ENCODE measurements around the gene CAND1. TPM values are rescaled to one million over a fixed set of nuclear protein-coding genes. Genes with fewer than 3 reads are reported as not detected.

CAND1 gene
- total and polyA plus RNA-seq, 3 experiments from 2014 or later, result 63.1 to 198 (median 197) TPM

- peaks cover 9 to 24% of the 10 kb centered on the region in 2 donors for H3K27me3 Mint-ChIP-seq
- H3K27ac Mint-ChIP-seq, result no peak overlapping the region
- no peak overlapping the region for H3K4me3 ChIP-seq (ENCODE audit: low read length)
- no peaks in the 10 kb centered on the region for H3K4me1 Mint-ChIP-seq
- H3K27me3 ChIP-seq (ENCODE audit: insufficient read depth, low read length, poor library complexity, severe bottlenecking), result no peaks in the 10 kb centered on the region
- H3K4me1 ChIP-seq (ENCODE audit: insufficient read depth, low read length), result no peaks in the 10 kb centered on the region
- DNase-seq, result no peak
- H3K9me3 ChIP-seq (ENCODE audit: low read length), result no peaks in the 10 kb centered on the region
- CTCF ChIA-PET, result no interaction called here
- no peaks in the 10 kb centered on the region for H3K36me3 ChIP-seq (ENCODE audit: insufficient read depth, low read length)
- no peak overlapping the region for H3K27ac ChIP-seq (ENCODE audit: low read depth, low read length)
- peaks cover 0 to 2% (median 0%) of the 10 kb centered on the region in 5 donors for H3K9me3 Mint-ChIP-seq
- POLR2A ChIA-PET, result no interaction called here
- H3K4me3 Mint-ChIP-seq, result no peak overlapping the region
- H3K36me3 Mint-ChIP-seq, result peaks cover 0 to 1% (median 0%) of the 10 kb centered on the region in 3 donors
Observed at GRCh38 chr12:67245571-67245970, 23.6 kb upstream of the CAND1 start.

DNA sequence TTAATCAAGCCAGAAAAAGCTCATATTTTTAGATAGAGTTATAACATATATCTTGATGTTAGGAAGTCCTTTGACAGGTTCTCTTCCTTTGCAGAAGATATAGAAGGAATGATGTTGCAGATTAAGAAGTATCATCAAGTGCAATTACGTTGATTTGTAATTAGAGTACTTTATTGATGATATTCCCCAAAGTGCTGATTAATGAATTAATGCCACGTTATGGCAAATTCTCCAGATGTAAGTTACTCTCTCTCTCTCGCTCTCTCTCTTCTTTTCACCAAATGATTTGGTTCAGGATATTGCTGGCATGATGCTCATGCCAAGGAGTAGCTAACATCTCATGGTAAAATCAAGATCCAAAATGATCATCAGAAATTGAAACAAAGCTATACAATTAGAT is 18.1 kb upstream of the CAND1 start:
- CTCF ChIA-PET, result no interaction called here

GRCh38 chr12:67254372-67255026 is 14.7 kb upstream of the CAND1 start:
- Mint-ChIP-seq H3K36me3 (peaks cover 0 to 4% (median 0%) of the 10 kb centered on the region in 3 donors), H3K4me3 (no peak overlapping the region), H3K9me3 (no peaks in the 10 kb centered on the region), H3K27me3 (peaks cover 14 to 27% of the 10 kb centered on the region in 2 donors), H3K4me1 (no peaks in the 10 kb centered on the region), H3K27ac (no peak overlapping the region)
- no peak for DNase-seq
- Histone ChIP-seq H3K4me3 (ENCODE audit: low read length) (no peak overlapping the region), H3K27ac (ENCODE audit: low read depth, low read length) (no peak overlapping the region), H3K4me1 (ENCODE audit: insufficient read depth, low read length) (no peaks in the 10 kb centered on the region), H3K27me3 (ENCODE audit: insufficient read depth, low read length, poor library complexity, severe bottlenecking) (no peaks in the 10 kb centered on the region), H3K36me3 (ENCODE audit: insufficient read depth, low read length) (no peaks in the 10 kb centered on the region), H3K9me3 (ENCODE audit: low read length) (no peaks in the 10 kb centered on the region)
- POLR2A ChIA-PET, result no interaction called here
- CTCF ChIA-PET, result no interaction called here

More for the DNA sequence above, 18.1 kb upstream of the CAND1 start:
- POLR2A ChIA-PET, result no interaction called here
- H3K36me3 Mint-ChIP-seq, result no peaks in the 10 kb centered on the region
- H3K9me3 Mint-ChIP-seq, result peaks cover 0 to 2% (median 0%) of the 10 kb centered on the region in 5 donors
- H3K4me3 ChIP-seq (ENCODE audit: low read length), result no peak overlapping the region
- no peak overlapping the region for H3K4me3 Mint-ChIP-seq
- no peaks in the 10 kb centered on the region for H3K4me1 Mint-ChIP-seq
- H3K36me3 ChIP-seq (ENCODE audit: insufficient read depth, low read length), result no peaks in the 10 kb centered on the region
- H3K27ac ChIP-seq (ENCODE audit: low read depth, low read length), result no peak overlapping the region
- H3K27ac Mint-ChIP-seq, result no peak overlapping the region
- H3K4me1 ChIP-seq (ENCODE audit: insufficient read depth, low read length), result no peaks in the 10 kb centered on the region
- peaks cover 14 to 39% of the 10 kb centered on the region in 2 donors for H3K27me3 Mint-ChIP-seq
- no peak for DNase-seq
- no peaks in the 10 kb centered on the region for H3K27me3 ChIP-seq (ENCODE audit: insufficient read depth, low read length, poor library complexity, severe bottlenecking)
- H3K9me3 ChIP-seq (ENCODE audit: low read length), result no peaks in the 10 kb centered on the region

GRCh38 chr12:67256649-67257048 is 12.5 kb upstream of the CAND1 start:
- H3K36me3 Mint-ChIP-seq, result peaks cover 0 to 4% (median 0%) of the 10 kb centered on the region in 3 donors
- Histone ChIP-seq H3K27me3 (ENCODE audit: insufficient read depth, low read length, poor library complexity, severe bottlenecking) (no peaks in the 10 kb centered on the region), H3K9me3 (ENCODE audit: low read length) (no peaks in the 10 kb centered on the region), H3K27ac (ENCODE audit: low read depth, low read length) (no peak overlapping the region), H3K36me3 (ENCODE audit: insufficient read depth, low read length) (no peaks in the 10 kb centered on the region), H3K4me3 (ENCODE audit: low read length) (no peak overlapping the region), H3K4me1 (ENCODE audit: insufficient read depth, low read length) (no peaks in the 10 kb centered on the region)
- CTCF ChIA-PET, result no interaction called here
- POLR2A ChIA-PET, result no interaction called here
- H3K9me3 Mint-ChIP-seq, result no peaks in the 10 kb centered on the region
- H3K4me3 Mint-ChIP-seq, result no peak overlapping the region
- H3K4me1 Mint-ChIP-seq, result no peaks in the 10 kb centered on the region
- DNase-seq, result no peak
- peaks cover 5 to 11% of the 10 kb centered on the region in 2 donors for H3K27me3 Mint-ChIP-seq
- peak overlapping the region in 1 of 8 donors; percentile 54 for H3K27ac Mint-ChIP-seq

GRCh38 chr12:67263471-67263870 is 5.7 kb upstream of the CAND1 start:
- Histone ChIP-seq H3K9me3 (ENCODE audit: low read length) (no peaks in the 10 kb centered on the region), H3K4me3 (ENCODE audit: low read length) (no peak overlapping the region), H3K4me1 (ENCODE audit: insufficient read depth, low read length) (peaks cover 8% of the 10 kb centered on the region), H3K36me3 (ENCODE audit: insufficient read depth, low read length) (no peaks in the 10 kb centered on the region), H3K27me3 (ENCODE audit: insufficient read depth, low read length, poor library complexity, severe bottlenecking) (no peaks in the 10 kb centered on the region), H3K27ac (ENCODE audit: low read depth, low read length) (no peak overlapping the region)
- Mint-ChIP-seq H3K36me3 (no peaks in the 10 kb centered on the region), H3K9me3 (no peaks in the 10 kb centered on the region), H3K4me1 (peaks cover 6 to 11% (median 10%) of the 10 kb centered on the region in 3 donors), H3K4me3 (no peak overlapping the region), H3K27me3 (no peaks in the 10 kb centered on the region), H3K27ac (no peak overlapping the region)
- CTCF ChIA-PET, result no interaction called here
- POLR2A ChIA-PET, result no interaction called here
- DNase-seq, result no peak

DNA sequence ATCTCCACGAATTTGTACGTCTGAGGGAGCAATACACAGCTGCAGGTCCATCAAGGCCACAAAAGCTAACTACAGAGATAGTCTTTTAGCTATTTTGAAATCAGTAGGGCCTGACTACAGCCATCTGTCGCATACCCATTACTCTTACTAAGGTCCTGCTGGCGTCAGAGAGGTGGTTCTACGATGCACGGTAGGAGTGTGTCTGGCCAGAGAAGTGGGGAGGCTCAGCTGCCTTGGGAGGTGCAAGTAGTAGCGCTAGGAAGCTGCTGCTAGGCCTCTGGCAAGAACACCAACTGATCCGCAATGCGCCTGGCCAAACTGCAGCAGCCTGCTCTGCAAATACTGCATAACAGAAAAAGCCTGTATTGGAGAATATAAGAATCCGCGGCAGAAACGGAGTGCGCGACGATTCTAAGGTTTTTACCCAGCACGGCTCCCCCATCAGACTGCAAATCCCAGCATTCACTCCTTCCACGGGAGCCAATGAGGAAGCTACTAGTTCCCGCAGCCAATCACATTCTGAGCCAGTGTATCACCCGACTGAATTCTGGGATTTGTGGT is 743 bp upstream of the CAND1 start:
- Histone ChIP-seq H3K36me3 (ENCODE audit: insufficient read depth, low read length) (no peaks in the 10 kb centered on the region), H3K27ac (ENCODE audit: low read depth, low read length) (peak overlapping the region; percentile 93), H3K9me3 (ENCODE audit: low read length) (no peaks in the 10 kb centered on the region), H3K27me3 (ENCODE audit: insufficient read depth, low read length, poor library complexity, severe bottlenecking) (no peaks in the 10 kb centered on the region), H3K4me1 (ENCODE audit: insufficient read depth, low read length) (peaks cover 29% of the 10 kb centered on the region), H3K4me3 (ENCODE audit: low read length) (peak overlapping the region; percentile 66)
- Mint-ChIP-seq H3K36me3 (peaks cover 0 to 9% (median 0%) of the 10 kb centered on the region in 3 donors), H3K27ac (peak overlapping the region; percentile 94 to 100 (median 98)), H3K4me1 (peaks cover 39 to 53% (median 48%) of the 10 kb centered on the region in 3 donors), H3K4me3 (peak overlapping the region; percentile 82 to 96 (median 93)), H3K27me3 (peaks cover 0 to 1% of the 10 kb centered on the region in 2 donors), H3K9me3 (no peaks in the 10 kb centered on the region)
- ChIA-PET CTCF (interaction anchor here (0.9 to 2.4 kb wide), 8 partner anchors 37 to 1888 kb away, joined by 3 to 5 read pairs (median 3); partner anchors contain the start of gene MDM2), POLR2A (interaction anchor here (0.6 to 1.4 kb wide), 7 partner anchors 36 to 1974 kb away, joined by 3 to 8 read pairs (median 3); partner anchors contain the start of gene MDM2)
- DNase-seq, result peak in 4 of 5 donors; percentile 73 to 96 (median 88)

GRCh38 chr12:67269633-67270573 is 745 bp downstream of the CAND1 start:
- Mint-ChIP-seq H3K36me3 (peaks cover 0 to 17% (median 4%) of the 10 kb centered on the region in 3 donors), H3K27ac (peak overlapping the region; percentile 94 to 100 (median 96)), H3K27me3 (peaks cover 0 to 1% of the 10 kb centered on the region in 2 donors), H3K9me3 (no peaks in the 10 kb centered on the region), H3K4me1 (peaks cover 51 to 68% (median 63%) of the 10 kb centered on the region in 3 donors), H3K4me3 (peak overlapping the region; percentile 82 to 96 (median 93))
- POLR2A ChIA-PET, result interaction anchor here (0.8 to 1.4 kb wide), 8 partner anchors 9 to 1538 kb away, joined by 3 to 8 read pairs (median 4); partner anchors contain the start of genes LLPH and MDM2
- DNase-seq, result peak in 4 of 5 donors; percentile 33 to 75 (median 54)
- no peaks in the 10 kb centered on the region for H3K36me3 ChIP-seq (ENCODE audit: insufficient read depth, low read length)
- no peaks in the 10 kb centered on the region for H3K9me3 ChIP-seq (ENCODE audit: low read length)
- CTCF ChIA-PET, result interaction anchor here (0.8 to 2.4 kb wide), 8 partner anchors 8 to 1538 kb away, joined by 3 to 5 read pairs (median 4); partner anchors contain the start of gene MDM2
- H3K4me1 ChIP-seq (ENCODE audit: insufficient read depth, low read length), result peaks cover 40% of the 10 kb centered on the region
- no peaks in the 10 kb centered on the region for H3K27me3 ChIP-seq (ENCODE audit: insufficient read depth, low read length, poor library complexity, severe bottlenecking)
- H3K4me3 ChIP-seq (ENCODE audit: low read length), result peak overlapping the region; percentile 88
- peak overlapping the region; percentile 93 for H3K27ac ChIP-seq (ENCODE audit: low read depth, low read length)
